ENCODE results near the gene NBAS. TPM values are rescaled to one million over a fixed set of nuclear protein-coding genes. Genes with fewer than 3 reads are reported as not detected.

NBAS gene
- total and polyA plus RNA-seq, 2 donors (not counting 3 experiments of a cell fraction or from before 2014, with no cell fraction given), result 29.4 to 43.0 TPM

- peaks cover 0 to 5% of the 10 kb centered on the region in 2 experiments for H3K36me3 ChIP-seq (ENCODE audit: control insufficient read depth in 2 of 2, extremely low read depth in 1 of 2, insufficient read depth in 2 of 2, low read length in 2 of 2)
- no peaks in the 10 kb centered on the region for H3K9me1 ChIP-seq (replicated peaks; ENCODE audit: control insufficient read depth, extremely low read depth, insufficient read depth, low read length)
- no peak overlapping the region for H3K4me2 ChIP-seq (ENCODE audit: insufficient read depth, low read length)
- FAIRE-seq (no peak), DNase-seq (ENCODE audit: low read depth, low spot score) (no peak)
- H3K4me3 ChIP-seq (replicated peaks in 1 of 3; ENCODE audit: insufficient read depth in 1 of 3, low read depth in 1 of 3, low read length in 3 of 3), result no peak overlapping the region
- H3K27ac ChIP-seq (ENCODE audit: insufficient read depth, low read depth, low read length), result no peak overlapping the region
- H3K9me3 ChIP-seq (replicated peaks; ENCODE audit: control insufficient read depth, insufficient read depth, low read length), result no peaks in the 10 kb centered on the region
- H3K79me2 ChIP-seq (ENCODE audit: control insufficient read depth, insufficient read depth, low read length), result no peaks in the 10 kb centered on the region
- ChIA-PET CTCF (interaction anchor here (1.6 kb wide), 1 partner anchor 11 kb away, joined by 4 read pairs; no protein-coding TSS in a partner anchor), POLR2A (no interaction called here)
- BruUV-seq (replicated peaks), result no TSS peak
- TF ChIP-seq MYC (IDR thresholded peaks at IDR 0.05; ENCODE audit: low read depth, low read length), result no peak
- no peak for TF ChIP-seq EZH2 (IDR thresholded peaks at IDR 0.05; ENCODE audit: borderline replicate concordance, low read depth, low read length, severe bottlenecking)
- TF ChIP-seq FOS (IDR thresholded peaks at IDR 0.05; ENCODE audit: borderline replicate concordance, insufficient read depth, low read length), result no peak
- TF ChIP-seq MAX (IDR thresholded peaks at IDR 0.05; ENCODE audit: insufficient read depth, insufficient read length), result no peak
- TF ChIP-seq JUN (IDR thresholded peaks at IDR 0.05; ENCODE audit: borderline replicate concordance, insufficient read depth, insufficient read length, low read depth), result no peak
- TF ChIP-seq POLR2A (IDR thresholded peaks at IDR 0.05; ENCODE audit: low read depth, low read length), result no peak
- TF ChIP-seq CTCF (IDR thresholded peaks at IDR 0.05; ENCODE audit: extremely low read depth in 1 of 2, insufficient read depth in 1 of 2, low read depth in 1 of 2, low read length in 2 of 2), result no peak
- no peak for TF ChIP-seq POLR2AphosphoS5 (IDR thresholded peaks at IDR 0.05; ENCODE audit: insufficient read depth, low read depth, low read length)
- no peak for TF ChIP-seq GATA2 (IDR thresholded peaks at IDR 0.05; ENCODE audit: insufficient read depth, insufficient read length, low read depth, low read length)
- dilution Hi-C loops (cut with MboI; ENCODE audit: extremely low pct_ligation_motif_present, low sequenced_read_pairs), result no loop called here
- intact Hi-C loops (cut with micrococcal nuclease), result no loop called here
- no peaks in the 10 kb centered on the region for H4K20me1 ChIP-seq (replicated peaks; ENCODE audit: control insufficient read depth, extremely low read depth, insufficient read depth, low read length)
- H2AFZ ChIP-seq (ENCODE audit: low read depth, low read length), result no peak overlapping the region
- H3K4me1 ChIP-seq (ENCODE audit: control insufficient read depth, extremely low read depth, insufficient read depth, low read length), result no peaks in the 10 kb centered on the region
- no peak overlapping the region for H3K9ac ChIP-seq (replicated peaks; ENCODE audit: extremely low read depth, insufficient read depth, low read length)
- no peaks in the 10 kb centered on the region for H3K27me3 ChIP-seq (ENCODE audit: control insufficient read depth in 2 of 2, insufficient read depth in 2 of 2, low read length in 2 of 2)
Measured at GRCh38 chr2:15331787-15332186, 229.3 kb downstream of the NBAS start.

Data from endothelial cell of umbilical vein (primary cell).